Measurements from ENCODE around the gene MAK.
A peak's percentile ranks its signal among the peaks of the same experiment; 100 is the strongest.
"Not testable (repeated sequence)": the region's sequence is repeated elsewhere in the genome, so short reads cannot be mapped to it uniquely, and the experiment has no call there.

The MAK gene

GRCh38 chr6:10837009-10837621 is 1.2 kb downstream of the MAK start:
- TF ChIP-seq CTCF (IDR thresholded peaks at IDR 0.05), result no peak
- Histone ChIP-seq H3K36me3 (no peaks in the 10 kb centered on the region), H3K27ac (no peak overlapping the region), H3K4me3 (ENCODE audit: low read depth in 1 of 2, low read length in 1 of 2) (peak overlapping the region; percentile 79 to 91), H3K4me1 (ENCODE audit: control insufficient read depth in 1 of 2, insufficient read depth in 1 of 2, low read depth in 1 of 2, low read length in 1 of 2) (peaks cover 20 to 27% of the 10 kb centered on the region in 2 experiments), H3K9me3 (no peaks in the 10 kb centered on the region), H3K27me3 (peaks cover 79% of the 10 kb centered on the region)

- H3K4me3 ChIP-seq (ENCODE audit: low read depth in 1 of 2, low read length in 1 of 2), result no peak overlapping the region
- TF ChIP-seq CTCF (IDR thresholded peaks at IDR 0.05), result no peak
These were observed 3.5 kb downstream of the MAK start for GRCh38 chr6:10834823-10835222.

DNA sequence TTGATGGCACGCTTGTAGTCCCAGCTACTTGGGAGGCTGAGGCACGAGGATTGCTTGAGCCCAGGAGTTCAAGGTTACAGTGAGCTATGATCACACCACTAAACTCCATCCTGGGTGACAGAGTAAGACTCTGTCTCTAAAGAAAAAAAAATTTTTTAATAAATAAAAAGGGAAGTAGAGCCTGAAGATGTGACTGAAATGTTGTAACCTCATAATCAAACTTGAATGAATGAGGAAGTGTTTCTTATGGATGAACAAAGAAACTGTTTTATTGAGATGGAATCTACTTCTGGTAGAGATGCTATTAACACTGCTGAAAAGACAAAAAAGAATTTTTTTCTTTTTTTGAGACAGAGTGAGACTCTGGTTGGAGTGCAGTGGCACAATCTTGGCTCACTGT is 6.7 kb downstream of the MAK start:
- Histone ChIP-seq H3K4me1 (ENCODE audit: control insufficient read depth in 1 of 2, insufficient read depth in 1 of 2, low read depth in 1 of 2, low read length in 1 of 2) (peaks cover 0 to under 1% of the 10 kb centered on the region in 2 experiments), H3K9me3 (no peaks in the 10 kb centered on the region), H3K36me3 (no peaks in the 10 kb centered on the region), H3K27me3 (peaks cover 31% of the 10 kb centered on the region), H3K4me3 (ENCODE audit: low read depth in 1 of 2, low read length in 1 of 2) (no peak overlapping the region), H3K27ac (no peak overlapping the region)
- TF ChIP-seq CTCF (IDR thresholded peaks at IDR 0.05), result no peak

More at GRCh38 chr6:10834823-10835222, 3.5 kb downstream of the MAK start:
- Histone ChIP-seq H3K9me3 (no peaks in the 10 kb centered on the region), H3K27ac (no peak overlapping the region), H3K4me1 (ENCODE audit: control insufficient read depth in 1 of 2, insufficient read depth in 1 of 2, low read depth in 1 of 2, low read length in 1 of 2) (peaks cover 20 to 27% of the 10 kb centered on the region in 2 experiments), H3K27me3 (peaks cover 56% of the 10 kb centered on the region), H3K36me3 (no peaks in the 10 kb centered on the region)

- Histone ChIP-seq H3K4me3 (ENCODE audit: low read depth in 1 of 2, low read length in 1 of 2) (no peak overlapping the region), H3K27ac (no peak overlapping the region), H3K36me3 (no peaks in the 10 kb centered on the region), H3K27me3 (no peaks in the 10 kb centered on the region), H3K4me1 (ENCODE audit: control insufficient read depth in 1 of 2, insufficient read depth in 1 of 2, low read depth in 1 of 2, low read length in 1 of 2) (no peaks in the 10 kb centered on the region), H3K9me3 (no peaks in the 10 kb centered on the region)
- no peak for TF ChIP-seq CTCF (IDR thresholded peaks at IDR 0.05)
These were observed 13.5 kb downstream of the MAK start for GRCh38 chr6:10824819-10825218.

- TF ChIP-seq CTCF (IDR thresholded peaks at IDR 0.05), result no peak
- no peaks in the 10 kb centered on the region for H3K27me3 ChIP-seq
- H3K9me3 ChIP-seq, result no peaks in the 10 kb centered on the region
- H3K4me1 ChIP-seq (ENCODE audit: control insufficient read depth in 1 of 2, insufficient read depth in 1 of 2, low read depth in 1 of 2, low read length in 1 of 2), result no peaks in the 10 kb centered on the region
- H3K36me3 ChIP-seq, result no peaks in the 10 kb centered on the region
- H3K27ac ChIP-seq, result no peak overlapping the region
- no peak overlapping the region for H3K4me3 ChIP-seq (ENCODE audit: low read depth in 1 of 2, low read length in 1 of 2)
These were observed 14.0 kb downstream of the MAK start for GRCh38 chr6:10824297-10824696.

DNA sequence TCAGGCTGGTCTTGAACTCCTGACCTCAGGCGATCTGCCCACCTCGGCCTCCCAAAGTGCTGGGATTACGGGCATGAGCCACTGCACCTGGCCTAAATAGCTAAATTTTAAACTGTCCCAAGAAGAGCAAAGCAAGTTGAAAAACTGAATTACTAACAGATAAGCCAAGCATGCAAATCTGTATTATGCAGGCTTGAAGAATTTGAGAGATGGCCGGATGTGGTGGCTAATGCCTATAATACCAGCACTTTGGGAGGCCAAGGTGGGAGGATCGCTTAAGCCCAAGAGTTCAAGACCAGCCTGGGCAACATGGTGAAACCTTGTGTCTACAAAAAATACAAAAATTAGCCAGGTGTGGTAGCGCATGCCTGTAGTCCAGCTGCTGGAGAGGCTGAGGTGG is 24.2 kb downstream of the MAK start:
- not testable (repeated sequence) for H3K27me3 ChIP-seq

More for the DNA sequence above, 24.2 kb downstream of the MAK start:
- not testable (repeated sequence) for H3K9me3 ChIP-seq; H3K36me3 ChIP-seq; H3K4me3 ChIP-seq (ENCODE audit: low read depth in 1 of 2, low read length in 1 of 2); H3K4me1 ChIP-seq (ENCODE audit: control insufficient read depth in 1 of 2, insufficient read depth in 1 of 2, low read depth in 1 of 2, low read length in 1 of 2); H3K27ac ChIP-seq

Measured in neutrophil (primary cell).